DMS79 treated with DMSO at 0.1 percent for 48 hours (cell line): Measurements from ENCODE around the gene EPHA3.

ENCODE experiments used
- DNase-seq: peaks from one replicate; lab custom pipeline; 2025; lab: John Stamatoyannopoulos, UW

The EPHA3 gene

GRCh38 chr3:89107461-89108290, at the start of gene EPHA3:
Gene EPHA3 (plus strand): TSS chr3:89107621. CDS start chr3:89107749, 128 bp downstream.
- DNase-seq, result no peak

- DNase-seq, result no peak
These were observed 49.0 kb upstream of the EPHA3 start for GRCh38 chr3:89058371-89058770.

GRCh38 chr3:89059211-89059925, 48.1 kb upstream of the EPHA3 start:
- DNase-seq, result no peak

- no peak for DNase-seq
These were observed 46.2 kb upstream of the EPHA3 start for GRCh38 chr3:89061259-89061658.

- no peak for DNase-seq
These were observed 39.7 kb upstream of the EPHA3 start for GRCh38 chr3:89067736-89068135.

GRCh38 chr3:89072642-89073041, 34.8 kb upstream of the EPHA3 start:
- DNase-seq, result no peak

GRCh38 chr3:89079944-89080343, 27.5 kb upstream of the EPHA3 start:
- DNase-seq, result no peak

- no peak for DNase-seq
These were observed 19.6 kb upstream of the EPHA3 start for GRCh38 chr3:89087851-89088250.

GRCh38 chr3:89098173-89098572, 9.2 kb upstream of the EPHA3 start:
- DNase-seq, result no peak

GRCh38 chr3:89098964-89099585, 8.3 kb upstream of the EPHA3 start:
- peak; percentile 4 for DNase-seq

GRCh38 chr3:89101251-89101650, 6.2 kb upstream of the EPHA3 start:
- no peak for DNase-seq

- no peak for DNase-seq
These were observed 5.5 kb upstream of the EPHA3 start for GRCh38 chr3:89101921-89102320.

GRCh38 chr3:89104499-89104898, 2.9 kb upstream of the EPHA3 start:
- no peak for DNase-seq

- no peak for DNase-seq
These were observed 1.9 kb upstream of the EPHA3 start for GRCh38 chr3:89105503-89105902.

GRCh38 chr3:89108291-89108550, 800 bp downstream of the EPHA3 start:
- DNase-seq, result no peak

- DNase-seq, result no peak
These were observed 5.9 kb downstream of the EPHA3 start for GRCh38 chr3:89113344-89113743.

- no peak for DNase-seq
These were observed 6.7 kb downstream of the EPHA3 start for GRCh38 chr3:89113893-89114840.

GRCh38 chr3:89114841-89115223, 7.4 kb downstream of the EPHA3 start:
- no peak for DNase-seq

- no peak for DNase-seq
These were observed 9.1 kb downstream of the EPHA3 start for GRCh38 chr3:89116476-89116875.

- DNase-seq, result no peak
These were observed 30.6 kb downstream of the EPHA3 start for GRCh38 chr3:89138048-89138447.

- no peak for DNase-seq
These were observed 32.4 kb downstream of the EPHA3 start for GRCh38 chr3:89139870-89140269.

GRCh38 chr3:89144080-89144479, 36.7 kb downstream of the EPHA3 start:
- no peak for DNase-seq
